GM18498 (cell line): ENCODE data around the gene CR1L.
"Not testable (repeated sequence)": the region's sequence is repeated elsewhere in the genome, so short reads cannot be mapped to it uniquely, and the experiment has no call there.

Experiments
- ATAC-seq: cut with Tn5 transposase; IDR thresholded peaks from one replicate; pipeline ENCODE4 v1.9.1; 2021; ENCODE audit warnings: mild to moderate bottlenecking, moderate library complexity; ENCODE audit not compliant: unreplicated experiment

The CR1L gene

GRCh38 chr1:207680590-207681388 is 35.9 kb downstream of the CR1L start:
- not testable (repeated sequence) for ATAC-seq

DNA sequence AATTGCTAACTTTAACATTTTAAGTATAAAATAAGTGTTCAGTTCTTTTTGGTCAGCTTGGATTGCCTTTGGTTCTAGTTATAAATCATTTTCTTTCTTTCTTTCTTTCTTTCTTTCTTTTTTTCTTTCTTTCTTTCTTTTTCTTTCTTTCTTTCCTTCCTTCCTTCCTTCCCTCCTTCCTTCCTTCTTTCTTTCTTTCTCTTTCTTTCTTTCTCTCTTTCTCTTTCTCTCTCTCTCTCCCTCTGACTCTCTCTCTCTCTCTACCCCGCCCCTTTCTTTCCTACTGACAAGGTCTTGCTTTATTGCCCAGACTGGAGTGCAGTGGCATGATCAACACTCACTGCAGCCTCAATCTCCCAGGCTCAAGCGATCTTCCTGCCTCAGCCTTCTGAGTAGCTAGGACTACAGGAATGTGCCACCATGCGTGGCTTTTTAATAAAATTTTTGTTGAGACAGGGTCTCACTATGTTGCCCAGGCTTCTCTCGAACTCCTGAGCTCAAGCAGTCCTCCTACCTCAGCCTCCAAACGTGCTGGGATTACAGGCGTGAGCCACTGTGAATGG is 38.0 kb downstream of the CR1L start:
- not testable (repeated sequence) for ATAC-seq

DNA sequence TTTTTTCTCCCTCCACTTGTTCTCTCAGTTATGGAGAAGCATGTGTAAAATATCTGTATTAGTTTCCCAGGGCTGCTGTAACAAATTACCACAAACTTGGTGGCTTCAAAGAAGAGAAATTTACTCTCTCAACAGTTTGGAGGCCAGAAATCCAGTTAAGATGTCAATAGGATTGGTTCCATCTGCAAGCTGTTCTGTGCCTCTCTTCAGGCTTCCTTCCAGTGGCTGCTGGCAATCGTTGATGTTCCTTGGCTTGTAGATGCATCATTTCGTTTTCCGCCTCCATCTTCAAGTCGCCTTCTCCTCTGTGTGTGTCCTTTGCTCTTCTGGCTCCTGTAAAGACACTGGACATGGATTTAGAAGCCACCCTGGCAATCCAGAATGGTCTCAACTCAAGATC is 45.6 kb downstream of the CR1L start:
- not testable (repeated sequence) for ATAC-seq

GRCh38 chr1:207691010-207691409 is 46.1 kb downstream of the CR1L start:
- ATAC-seq, result no peak

- ATAC-seq, result no peak
These were observed 46.9 kb downstream of the CR1L start for GRCh38 chr1:207691841-207692240.

DNA sequence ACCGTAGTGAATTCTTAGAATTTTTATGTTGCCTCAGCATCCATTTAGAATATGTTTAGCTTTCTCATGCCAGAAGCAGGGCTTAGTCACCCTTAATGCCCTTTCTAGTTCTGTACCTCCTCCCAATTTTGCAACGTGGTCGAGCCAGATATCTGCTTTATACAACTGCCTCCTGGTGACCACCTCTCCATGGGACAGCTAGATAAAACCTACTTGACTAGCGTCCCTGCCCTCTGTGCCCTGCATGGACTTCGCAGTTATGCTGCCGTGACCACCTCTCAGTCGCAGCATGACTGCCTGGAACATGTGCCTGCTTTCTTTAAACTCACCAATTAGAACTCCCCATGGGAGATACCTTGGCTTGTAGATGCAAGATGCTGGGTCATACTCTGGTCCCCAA is 47.4 kb downstream of the CR1L start:
- ATAC-seq, result not testable (repeated sequence)

DNA sequence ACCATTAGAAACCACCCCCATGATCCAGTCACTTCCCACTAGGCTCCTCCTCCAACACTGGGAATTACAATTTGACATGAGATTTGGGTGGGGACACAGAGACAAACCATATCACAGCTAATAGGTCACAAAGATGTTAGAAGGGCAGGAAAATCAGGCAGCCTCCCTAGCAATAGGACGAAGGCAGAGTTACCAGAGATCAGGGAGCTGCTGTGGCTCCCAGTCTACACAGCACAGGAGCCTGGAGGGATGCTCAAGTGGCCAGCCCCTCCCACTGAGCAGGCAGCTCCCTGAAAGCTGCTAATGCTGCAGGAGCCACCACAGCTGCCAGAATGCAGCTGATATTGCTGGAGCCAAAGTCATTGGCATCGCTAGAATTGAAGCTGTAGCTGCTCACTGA is 51.0 kb downstream of the CR1L start:
- no peak for ATAC-seq

DNA sequence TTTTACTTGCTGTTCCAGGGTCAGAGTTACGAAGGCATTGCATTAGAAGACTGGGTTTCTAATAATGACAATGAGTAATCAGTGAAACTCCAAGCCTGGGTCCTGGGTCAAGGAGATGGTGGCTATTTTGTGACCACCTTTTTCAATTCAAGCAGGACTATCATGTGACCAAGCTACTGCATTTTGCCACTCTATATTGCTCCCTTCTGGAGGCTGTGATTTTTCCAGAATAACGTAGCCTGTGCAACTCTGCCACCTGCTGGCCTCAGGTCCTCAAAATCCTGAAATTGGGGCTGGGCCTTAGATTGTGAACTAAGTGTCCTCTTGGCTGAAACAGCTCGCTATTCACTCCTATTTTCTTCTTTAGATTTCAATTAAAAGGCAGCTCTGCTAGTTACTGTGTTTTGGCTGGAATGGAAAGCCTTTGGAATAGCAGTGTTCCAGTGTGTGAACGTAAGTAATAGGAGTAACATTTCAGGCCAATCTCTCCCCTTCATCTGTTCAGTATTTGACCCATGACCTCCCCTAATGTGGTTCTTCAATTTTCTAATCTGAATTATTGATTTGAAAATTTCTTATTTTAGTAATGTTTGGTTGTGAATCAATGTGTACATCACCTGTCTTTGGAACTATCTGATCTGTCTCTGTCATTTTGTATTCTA is 54.0 kb downstream of the CR1L start:
- no peak for ATAC-seq

GRCh38 chr1:207702317-207702716 is 57.4 kb downstream of the CR1L start:
- ATAC-seq, result no peak

GRCh38 chr1:207703712-207704111 is 58.8 kb downstream of the CR1L start:
- no peak for ATAC-seq

DNA sequence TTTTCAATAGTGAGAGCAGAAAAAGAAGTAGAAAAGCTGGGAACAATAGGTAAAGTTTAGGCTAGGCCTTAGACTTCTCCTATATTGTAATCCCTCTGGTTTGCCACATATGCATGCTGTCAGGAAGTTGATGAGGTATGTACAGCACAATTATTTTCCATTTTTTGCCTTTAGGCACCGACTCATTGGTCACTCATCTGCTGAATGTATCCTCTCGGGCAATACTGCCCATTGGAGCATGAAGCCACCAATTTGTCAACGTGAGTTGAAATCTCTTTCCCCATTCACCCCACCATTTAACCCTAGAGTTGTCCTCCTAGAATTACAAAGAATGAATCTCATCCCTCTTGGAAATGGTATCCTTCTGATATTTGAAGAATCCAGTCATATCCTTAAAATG is 63.1 kb downstream of the CR1L start:
- not testable (repeated sequence) for ATAC-seq

DNA sequence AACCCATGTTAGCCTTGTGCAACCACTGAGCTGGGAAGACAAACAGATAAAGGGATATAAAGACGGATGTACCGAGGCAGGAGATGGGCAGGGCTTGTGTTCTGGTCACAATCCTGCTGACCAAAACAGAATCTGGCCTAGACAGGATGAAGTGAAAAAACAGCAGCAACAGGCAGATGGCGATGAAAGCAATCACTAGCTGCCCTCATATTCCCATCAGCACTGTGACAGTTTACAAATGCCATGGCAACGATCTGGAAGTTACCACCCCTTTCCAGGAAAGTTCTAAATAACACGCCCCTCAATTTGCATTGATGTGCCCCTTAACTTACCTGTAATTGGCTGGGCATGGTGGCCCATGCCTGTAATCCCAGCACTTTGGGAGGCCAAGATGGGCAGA is 66.4 kb downstream of the CR1L start:
- no peak for ATAC-seq

- ATAC-seq, result not testable (repeated sequence)
These were observed 67.8 kb downstream of the CR1L start for GRCh38 chr1:207712701-207713100.

GRCh38 chr1:207713529-207713928 is 68.6 kb downstream of the CR1L start:
- no peak for ATAC-seq

- no peak for ATAC-seq
These were observed 74.3 kb downstream of the CR1L start for GRCh38 chr1:207719234-207719633.

GRCh38 chr1:207728200-207728858 is 83.4 kb downstream of the CR1L start:
- ATAC-seq, result not testable (repeated sequence)

GRCh38 chr1:207737503-207738157 is 92.7 kb downstream of the CR1L start:
- ATAC-seq, result not testable (repeated sequence)

DNA sequence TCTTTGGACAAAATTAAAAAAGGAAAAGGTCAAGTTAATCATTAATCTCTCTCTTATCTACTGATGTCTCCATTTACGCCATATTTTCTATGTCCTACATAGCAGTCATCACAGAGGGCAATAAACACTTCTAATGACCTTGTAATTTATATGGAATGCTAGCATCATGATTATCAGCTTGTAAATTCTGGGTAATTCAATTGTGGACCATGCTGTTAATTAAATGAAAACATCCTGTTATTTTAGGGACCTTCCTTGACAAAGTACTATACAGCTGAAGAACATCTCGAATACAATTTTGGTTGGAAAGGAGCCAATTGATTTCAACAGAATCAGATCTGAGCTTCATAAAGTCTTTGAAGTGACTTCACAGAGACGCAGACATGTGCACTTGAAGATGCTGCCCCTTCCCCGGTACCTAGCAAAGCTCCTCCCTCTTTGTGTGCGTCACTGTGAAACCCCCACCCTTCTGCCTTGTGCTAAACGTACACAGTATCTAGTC is 93.3 kb downstream of the CR1L start:
- ATAC-seq, result not testable (repeated sequence)

DNA sequence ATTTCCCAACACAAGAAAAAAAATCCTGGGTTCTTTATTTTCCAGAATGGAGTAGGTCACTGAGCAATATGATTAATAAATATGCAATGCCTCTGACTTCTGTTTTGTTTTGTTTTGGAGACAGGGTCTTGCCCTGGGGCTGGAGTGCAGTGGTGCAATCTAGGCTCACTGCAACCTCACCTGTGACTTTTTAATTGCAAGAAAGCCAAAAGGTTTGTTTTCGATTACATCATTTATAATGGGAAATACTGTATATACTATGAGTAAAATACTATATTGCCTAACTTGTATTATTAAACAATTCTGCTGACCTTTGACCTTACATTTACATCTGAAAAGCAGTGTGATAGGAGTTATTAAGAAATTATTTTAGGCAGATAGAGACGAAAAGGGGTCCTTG is 95.3 kb downstream of the CR1L start:
- no peak for ATAC-seq

DNA sequence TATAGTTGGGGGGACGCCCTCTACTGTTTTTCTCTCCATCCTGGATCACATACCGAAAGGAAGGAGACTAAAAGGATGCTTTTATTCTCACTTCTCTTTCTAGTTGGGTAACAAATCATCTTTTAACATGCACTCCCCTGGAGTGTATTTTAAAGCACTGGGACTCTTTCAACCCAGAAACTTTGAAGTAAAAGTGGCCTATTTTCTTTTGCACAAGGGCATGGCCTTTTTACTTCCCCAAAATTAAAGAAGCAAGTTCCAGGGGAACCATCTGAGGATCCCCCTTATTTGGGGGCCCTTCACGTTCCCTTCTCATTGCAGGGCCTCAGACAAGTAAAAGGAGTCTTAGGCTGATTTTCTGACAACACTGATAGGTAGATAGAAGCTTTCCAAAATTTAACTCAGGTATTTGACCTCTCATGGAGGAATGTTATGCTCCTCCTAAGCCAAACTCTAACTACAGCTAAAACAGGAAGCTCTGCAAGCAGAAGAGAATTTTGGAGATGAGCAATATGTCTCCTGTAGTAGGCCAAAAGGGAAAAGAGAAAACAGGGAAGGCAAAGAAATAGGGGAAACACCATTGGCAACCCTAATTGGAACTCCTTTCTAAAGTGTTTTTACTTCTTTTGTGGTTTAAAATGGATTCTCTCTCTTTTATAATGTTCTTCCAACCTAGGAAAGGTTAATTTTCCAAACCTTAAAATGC is 98.1 kb downstream of the CR1L start:
- ATAC-seq, result no peak
